ENCODE data around the gene RCAN3. TPM values are rescaled to one million over a fixed set of nuclear protein-coding genes. Genes with fewer than 3 reads are reported as not detected.

RCAN3 gene
- total and polyA plus RNA-seq, 2 experiments from 2014 or later, result 6.2 to 10.1 TPM

DNA sequence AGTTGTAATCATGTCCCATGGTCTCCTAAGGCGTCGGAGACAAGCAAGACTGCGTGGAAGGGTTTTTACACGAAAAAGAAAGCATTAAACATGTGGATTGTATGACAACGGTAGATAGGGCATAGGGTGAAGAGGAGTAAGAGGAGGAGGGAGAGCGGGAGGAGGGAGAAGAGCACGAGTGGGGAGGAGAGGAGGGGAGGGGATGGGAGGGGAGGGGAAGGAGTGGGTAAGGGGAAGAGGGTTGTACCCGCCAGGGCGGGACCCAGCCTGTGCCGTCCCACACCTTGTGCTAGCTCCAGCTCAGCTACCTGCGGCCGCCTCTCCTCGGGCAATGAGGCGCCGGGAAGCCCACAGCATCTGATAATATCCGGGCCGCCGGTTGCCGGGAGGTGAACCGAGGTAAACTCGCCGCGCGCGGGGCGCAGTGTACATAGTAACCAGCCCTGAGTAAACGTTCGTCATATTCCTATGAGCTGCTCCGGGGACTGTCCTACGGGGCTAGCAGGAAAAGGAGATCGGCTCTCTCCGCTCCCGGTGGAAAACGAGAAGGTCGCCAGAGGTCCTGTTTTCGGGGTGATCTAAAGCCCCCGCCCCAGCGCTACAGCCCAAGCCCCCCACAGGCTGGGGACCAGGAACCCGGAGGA, 449 bp upstream of the RCAN3 start:
- H4K20me1 ChIP-seq (ENCODE audit: insufficient read depth, poor library complexity, severe bottlenecking), result no peaks in the 10 kb centered on the region
- peak overlapping the region; percentile 93 for H3K4me2 ChIP-seq
- H3K9me3 ChIP-seq (ENCODE audit: low read depth), result no peaks in the 10 kb centered on the region
- H3K79me2 ChIP-seq, result peaks cover 16% of the 10 kb centered on the region
- no peaks in the 10 kb centered on the region for H3K27me3 ChIP-seq
- no peaks in the 10 kb centered on the region for H3K9me2 ChIP-seq (replicated peaks; ENCODE audit: insufficient read depth)
- 1% methylated on average over 33 of the region's 39 CpGs for WGBS (ENCODE audit: low lambda C conversion rate, missing lambda C conversion rate)
- peak overlapping the region; percentile 94 for H3K27ac ChIP-seq
- no peaks in the 10 kb centered on the region for H3K4me1 ChIP-seq (ENCODE audit: insufficient read depth)
- DNase-seq (ENCODE audit: low spot score), result peak; percentile 93
- peak overlapping the region; percentile 80 for H2AFZ ChIP-seq
- no peak for TF ChIP-seq EZH2phosphoT487 (IDR thresholded peaks at IDR 0.05; ENCODE audit: low read depth, severe bottlenecking, unreplicated experiment)
- TF ChIP-seq, protein P1, sequence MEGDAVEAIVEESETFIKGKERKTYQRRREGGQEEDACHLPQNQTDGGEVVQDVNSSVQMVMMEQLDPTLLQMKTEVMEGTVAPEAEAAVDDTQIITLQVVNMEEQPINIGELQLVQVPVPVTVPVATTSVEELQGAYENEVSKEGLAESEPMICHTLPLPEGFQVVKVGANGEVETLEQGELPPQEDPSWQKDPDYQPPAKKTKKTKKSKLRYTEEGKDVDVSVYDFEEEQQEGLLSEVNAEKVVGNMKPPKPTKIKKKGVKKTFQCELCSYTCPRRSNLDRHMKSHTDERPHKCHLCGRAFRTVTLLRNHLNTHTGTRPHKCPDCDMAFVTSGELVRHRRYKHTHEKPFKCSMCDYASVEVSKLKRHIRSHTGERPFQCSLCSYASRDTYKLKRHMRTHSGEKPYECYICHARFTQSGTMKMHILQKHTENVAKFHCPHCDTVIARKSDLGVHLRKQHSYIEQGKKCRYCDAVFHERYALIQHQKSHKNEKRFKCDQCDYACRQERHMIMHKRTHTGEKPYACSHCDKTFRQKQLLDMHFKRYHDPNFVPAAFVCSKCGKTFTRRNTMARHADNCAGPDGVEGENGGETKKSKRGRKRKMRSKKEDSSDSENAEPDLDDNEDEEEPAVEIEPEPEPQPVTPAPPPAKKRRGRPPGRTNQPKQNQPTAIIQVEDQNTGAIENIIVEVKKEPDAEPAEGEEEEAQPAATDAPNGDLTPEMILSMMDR (IDR thresholded peaks at IDR 0.05; ENCODE audit: poor library complexity), result no peak
- TF ChIP-seq EZH2 (IDR thresholded peaks at IDR 0.05; ENCODE audit: borderline replicate concordance), result no peak
- H3K4me3 ChIP-seq, result peak overlapping the region; percentile 46
- no peaks in the 10 kb centered on the region for H3K36me3 ChIP-seq (replicated peaks; ENCODE audit: insufficient read depth, low read depth)

DNA sequence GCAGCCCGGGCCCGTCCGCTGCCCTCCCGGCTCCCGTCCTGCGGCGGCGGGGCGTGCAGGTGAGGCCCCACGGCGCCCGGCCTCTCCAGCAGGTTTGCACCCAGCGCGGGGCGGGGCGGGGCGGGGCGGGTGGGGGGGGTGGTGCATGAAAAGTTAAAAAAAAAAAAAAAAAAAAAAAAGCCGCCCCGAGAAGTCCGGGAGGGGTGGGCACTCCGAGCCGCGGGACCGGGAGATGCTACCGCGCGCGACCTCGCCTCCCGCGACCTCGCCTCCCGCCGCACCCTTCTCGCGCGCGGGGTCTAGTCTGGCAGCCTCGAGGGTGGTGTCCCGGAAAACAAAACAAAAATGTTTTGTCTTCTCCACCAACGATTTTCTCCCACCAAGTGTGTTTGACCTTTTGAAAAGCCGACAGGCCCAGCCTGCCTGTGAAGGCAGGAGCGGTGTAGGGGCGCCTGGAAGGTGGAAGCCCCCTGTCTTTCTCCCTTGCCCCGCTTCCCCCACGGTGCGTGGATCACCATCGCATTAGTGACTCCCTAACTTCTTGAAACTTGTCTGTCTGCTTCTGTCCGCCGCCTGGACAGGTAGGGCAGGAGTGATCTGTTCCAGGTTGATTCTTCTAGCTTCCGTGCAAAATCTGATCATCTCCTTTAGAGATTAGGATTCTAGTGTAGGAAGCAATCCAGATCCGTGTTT, 569 bp downstream of the RCAN3 start:
- Histone ChIP-seq H3K27ac (peak overlapping the region; percentile 94), H3K4me1 (ENCODE audit: insufficient read depth) (no peaks in the 10 kb centered on the region), H2AFZ (peak overlapping the region; percentile 85)

GRCh38 chr1:24503870-24504523, 1.4 kb downstream of the RCAN3 start:
- H3K4me2 ChIP-seq, result peak overlapping the region; percentile 93
- DNase-seq (ENCODE audit: low spot score), result no peak
- no peak overlapping the region for H3K27ac ChIP-seq
- H3K79me2 ChIP-seq, result peaks cover 30% of the 10 kb centered on the region
- no peak overlapping the region for H2AFZ ChIP-seq
- H3K4me1 ChIP-seq (ENCODE audit: insufficient read depth), result no peaks in the 10 kb centered on the region
- no peaks in the 10 kb centered on the region for H3K27me3 ChIP-seq
- WGBS (ENCODE audit: low lambda C conversion rate, missing lambda C conversion rate), result 75% methylated on average over 7 of the region's 7 CpGs
- H3K4me3 ChIP-seq, result no peak overlapping the region
- H3K9me2 ChIP-seq (replicated peaks; ENCODE audit: insufficient read depth), result no peaks in the 10 kb centered on the region
- no peaks in the 10 kb centered on the region for H3K36me3 ChIP-seq (replicated peaks; ENCODE audit: insufficient read depth, low read depth)
- TF ChIP-seq EZH2 (IDR thresholded peaks at IDR 0.05; ENCODE audit: borderline replicate concordance) (no peak), EZH2phosphoT487 (IDR thresholded peaks at IDR 0.05; ENCODE audit: low read depth, severe bottlenecking, unreplicated experiment) (no peak)
- TF ChIP-seq, protein P1 (IDR thresholded peaks at IDR 0.05; ENCODE audit: poor library complexity), result no peak
- H3K9me3 ChIP-seq (ENCODE audit: low read depth), result no peaks in the 10 kb centered on the region
- H4K20me1 ChIP-seq (ENCODE audit: insufficient read depth, poor library complexity, severe bottlenecking), result no peaks in the 10 kb centered on the region

More for the DNA sequence above, 569 bp downstream of the RCAN3 start:
- WGBS (ENCODE audit: low lambda C conversion rate, missing lambda C conversion rate), result 4% methylated on average over 32 of the region's 53 CpGs
- H3K79me2 ChIP-seq, result peaks cover 23% of the 10 kb centered on the region
- H3K27me3 ChIP-seq, result no peaks in the 10 kb centered on the region
- H4K20me1 ChIP-seq (ENCODE audit: insufficient read depth, poor library complexity, severe bottlenecking), result no peaks in the 10 kb centered on the region
- H3K36me3 ChIP-seq (replicated peaks; ENCODE audit: insufficient read depth, low read depth), result no peaks in the 10 kb centered on the region
- peak; percentile 25 for DNase-seq (ENCODE audit: low spot score)
- no peaks in the 10 kb centered on the region for H3K9me3 ChIP-seq (ENCODE audit: low read depth)
- peak overlapping the region; percentile 46 for H3K4me3 ChIP-seq
- H3K9me2 ChIP-seq (replicated peaks; ENCODE audit: insufficient read depth), result no peaks in the 10 kb centered on the region
- no peak for TF ChIP-seq EZH2 (IDR thresholded peaks at IDR 0.05; ENCODE audit: borderline replicate concordance)
- TF ChIP-seq EZH2phosphoT487 (IDR thresholded peaks at IDR 0.05; ENCODE audit: low read depth, severe bottlenecking, unreplicated experiment), result no peak
- TF ChIP-seq, protein P1 (IDR thresholded peaks at IDR 0.05; ENCODE audit: poor library complexity), result no peak
- H3K4me2 ChIP-seq, result peak overlapping the region; percentile 93
